GM10266 (cell line): ENCODE data around the gene CHRNB4.

Experiments
- DNase-seq: peaks from one replicate; pipeline ENCODE4 v3.0.0; 2012; ENCODE audit errors: extremely low spot score
- CTCF ChIP-seq: IDR thresholded peaks from 2 replicates; pipeline ENCODE4 v1.5.1; 2012; ENCODE audit warnings: mild to moderate bottlenecking, low read depth; ENCODE audit not compliant: control insufficient read depth, insufficient read depth; ENCODE audit errors: missing control alignments

The CHRNB4 gene

GRCh38 chr15:78675206-78675605, 34.2 kb upstream of the CHRNB4 start:
- TF ChIP-seq CTCF = no peak
- no peak for DNase-seq

- DNase-seq = no peak
- TF ChIP-seq CTCF = no peak
Measured at GRCh38 chr15:78673917-78674444, 33.0 kb upstream of the CHRNB4 start.

- DNase-seq = no peak
- TF ChIP-seq CTCF = no peak
Measured at GRCh38 chr15:78673476-78673875, 32.5 kb upstream of the CHRNB4 start.

- no peak for TF ChIP-seq CTCF
- DNase-seq = no peak
Measured at GRCh38 chr15:78672285-78673014, 31.4 kb upstream of the CHRNB4 start.

GRCh38 chr15:78671626-78672211, 30.7 kb upstream of the CHRNB4 start:
- no peak for DNase-seq
- no peak for TF ChIP-seq CTCF

- no peak for DNase-seq
- no peak for TF ChIP-seq CTCF
Measured at GRCh38 chr15:78668987-78669386, 28.0 kb upstream of the CHRNB4 start.

- no peak for TF ChIP-seq CTCF
- no peak for DNase-seq
Measured at GRCh38 chr15:78667578-78668236, 26.7 kb upstream of the CHRNB4 start.
